B cell (primary cell): Measurements from ENCODE around the gene SMARCAD1.

Experiments used
- EZH2 ChIP-seq: IDR thresholded peaks from 2 replicates; pipeline ENCODE4 v1.6.1; 2012; ENCODE audit warnings: borderline replicate concordance, low read depth, mild to moderate bottlenecking, moderate library complexity, low read length; ENCODE audit not compliant: insufficient read depth, poor library complexity, severe bottlenecking
- TF ChIP-seq, protein P1 (sequence below): fragments of 200-600 bp; IDR thresholded peaks from one replicate; pipeline ENCODE4 v1.8.0; 2022; ENCODE audit warnings: antibody characterized with exemption, mild to moderate bottlenecking

DNA sequence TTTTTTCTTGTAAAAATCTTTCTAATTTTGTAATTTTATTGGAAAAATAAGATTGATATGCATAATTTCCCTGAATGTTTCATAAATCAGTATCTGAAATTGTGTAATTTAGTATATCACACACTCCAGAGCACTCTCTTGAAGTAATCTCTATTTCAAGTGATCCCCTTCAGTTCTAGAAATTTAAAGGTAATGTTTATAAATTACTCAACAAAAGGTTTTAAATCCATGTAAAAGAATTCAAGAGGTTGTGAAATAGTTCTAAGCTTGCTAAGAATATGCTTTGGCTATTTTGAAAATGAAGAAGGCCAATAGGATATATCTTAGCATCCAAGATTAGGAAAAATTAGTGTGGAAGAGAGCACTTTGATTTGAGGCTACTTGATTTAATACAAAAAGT is 28.2 kb downstream of the SMARCAD1 start:
- TF ChIP-seq, protein P1, sequence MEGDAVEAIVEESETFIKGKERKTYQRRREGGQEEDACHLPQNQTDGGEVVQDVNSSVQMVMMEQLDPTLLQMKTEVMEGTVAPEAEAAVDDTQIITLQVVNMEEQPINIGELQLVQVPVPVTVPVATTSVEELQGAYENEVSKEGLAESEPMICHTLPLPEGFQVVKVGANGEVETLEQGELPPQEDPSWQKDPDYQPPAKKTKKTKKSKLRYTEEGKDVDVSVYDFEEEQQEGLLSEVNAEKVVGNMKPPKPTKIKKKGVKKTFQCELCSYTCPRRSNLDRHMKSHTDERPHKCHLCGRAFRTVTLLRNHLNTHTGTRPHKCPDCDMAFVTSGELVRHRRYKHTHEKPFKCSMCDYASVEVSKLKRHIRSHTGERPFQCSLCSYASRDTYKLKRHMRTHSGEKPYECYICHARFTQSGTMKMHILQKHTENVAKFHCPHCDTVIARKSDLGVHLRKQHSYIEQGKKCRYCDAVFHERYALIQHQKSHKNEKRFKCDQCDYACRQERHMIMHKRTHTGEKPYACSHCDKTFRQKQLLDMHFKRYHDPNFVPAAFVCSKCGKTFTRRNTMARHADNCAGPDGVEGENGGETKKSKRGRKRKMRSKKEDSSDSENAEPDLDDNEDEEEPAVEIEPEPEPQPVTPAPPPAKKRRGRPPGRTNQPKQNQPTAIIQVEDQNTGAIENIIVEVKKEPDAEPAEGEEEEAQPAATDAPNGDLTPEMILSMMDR, result no peak
- no peak for TF ChIP-seq EZH2
